SK-N-SH (cell line): ENCODE results near the gene BACE2. TPM values are rescaled to one million over a fixed set of nuclear protein-coding genes. Genes with fewer than 3 reads are reported as not detected.

Source experiments
- CTCF ChIA-PET: fragments of 300-600, 350-600 bp; formaldehyde crosslinking; extraction: SDS; loops from one replicate; lab custom pipeline; 2021; lab: Yijun Ruan, JAX
- POLR2A ChIA-PET: fragments of 350-600 bp; sonication (Branson Sonifier 250); formaldehyde crosslinking; extraction: SDS; loops from one replicate; lab custom pipeline; 2020; ENCODE audit warnings: antibody characterized with exemption, inconsistent platforms; lab: Yijun Ruan, JAX
- DNase-seq: peaks from one replicate; pipeline ENCODE4 v3.0.0; 2012
- H2AFZ ChIP-seq: fragments of 200-600 bp; sonication (generic); 2 replicates; pipeline ENCODE4 v1.8.1; 2016; ENCODE audit warnings: antibody characterized with exemption, mild to moderate bottlenecking, low read depth
- H3F3A ChIP-seq: fragments of 200-600 bp; sonication (generic); replicated peaks from 2 replicates; pipeline ENCODE3; 2016; ENCODE audit warnings: antibody characterized with exemption, mild to moderate bottlenecking; ENCODE audit not compliant: insufficient read depth
- H3K27ac ChIP-seq, 2 experiments: fragments of 200-500 bp in 1 of 2; fragments of 200-600 bp in 1 of 2; sonication (Bioruptor generic) in 1 of 2; sonication (generic), shearing (Covaris generic) in 1 of 2; 2 replicates each; pipeline versions ENCODE4 v1.5.1 to v1.6.1; 2014 to 2016; ENCODE audit warnings: low read depth in 2 of 2, inconsistent platforms in 1 of 2, low read length in 1 of 2, mild to moderate bottlenecking in 1 of 2, mixed read lengths in 1 of 2
- H3K27me3 ChIP-seq: fragments of 200-600 bp; sonication (generic), shearing (Covaris generic); 2 replicates; pipeline ENCODE4 v1.6.1; 2016; ENCODE audit warnings: mixed run types; ENCODE audit not compliant: insufficient read depth
- H3K36me3 ChIP-seq, 2 experiments: fragments of 200-500 bp in 1 of 2; fragments of 200-600 bp in 1 of 2; sonication (Bioruptor generic) in 1 of 2; sonication (generic) in 1 of 2; replicated peaks in 1 of 2; 2 replicates each; pipeline versions ENCODE3 to v1.5.1; 2014 to 2016; ENCODE audit warnings: low read length in 1 of 2, mild to moderate bottlenecking in 1 of 2; ENCODE audit not compliant: insufficient read depth in 2 of 2, control insufficient read depth in 1 of 2
- H3K4me1 ChIP-seq, 2 experiments: fragments of 200-500 bp in 1 of 2; fragments of 200-600 bp in 1 of 2; sonication (Bioruptor generic) in 1 of 2; sonication (generic), shearing (Covaris generic) in 1 of 2; 2 replicates each; pipeline versions ENCODE4 v1.5.1 to v1.6.1; 2014 to 2016; ENCODE audit warnings: low read depth in 1 of 2, low read length in 1 of 2, mixed run types in 1 of 2; ENCODE audit not compliant: insufficient read depth in 2 of 2, control insufficient read depth in 1 of 2
- H3K4me2 ChIP-seq: fragments of 200-600 bp; sonication (generic), shearing (Covaris generic); 2 replicates; pipeline ENCODE4 v1.6.1; 2017; ENCODE audit warnings: mixed run types
- H3K4me3 ChIP-seq, 2 experiments: fragments of 200-500 bp in 1 of 2; fragments of 200-600 bp in 1 of 2; sonication (Bioruptor generic) in 1 of 2; sonication (generic), shearing (Covaris generic) in 1 of 2; 2 replicates each; pipeline versions ENCODE4 v1.5.1 to v1.8.1; 2014 to 2016; ENCODE audit warnings: low read depth in 2 of 2, inconsistent platforms in 1 of 2, low read length in 1 of 2, mild to moderate bottlenecking in 1 of 2, mixed read lengths in 1 of 2, moderate library complexity in 1 of 2
- H3K79me2 ChIP-seq: fragments of 200-600 bp; sonication (generic); 2 replicates; pipeline ENCODE4 v1.8.1; 2017; ENCODE audit warnings: mild to moderate bottlenecking; ENCODE audit not compliant: insufficient read depth
- H3K9ac ChIP-seq: fragments of 200-600 bp; sonication (generic); 2 replicates; pipeline ENCODE4 v1.6.1; 2017; ENCODE audit warnings: mixed run types
- H3K9me2 ChIP-seq: fragments of 200-600 bp; sonication (generic); 2 replicates; pipeline ENCODE4 v1.6.1; 2017; ENCODE audit warnings: mixed run types
- H3K9me3 ChIP-seq: fragments of 200-600 bp; sonication (generic); 2 replicates; pipeline ENCODE4 v1.6.1; 2017; ENCODE audit warnings: mixed run types, mild to moderate bottlenecking, moderate library complexity
- H4K20me1 ChIP-seq: fragments of 200-600 bp; sonication (generic); 2 replicates; pipeline ENCODE4 v1.6.1; 2017; ENCODE audit warnings: mild to moderate bottlenecking, mixed run types; ENCODE audit not compliant: insufficient read depth
- CTCF ChIP-seq: fragments of 200-600 bp; sonication (generic); IDR thresholded peaks from 2 replicates; pipeline ENCODE4 v1.6.1; 2017; ENCODE audit warnings: antibody characterized with exemption, mild to moderate bottlenecking, moderate library complexity
- FOXJ3 ChIP-seq: sonication (generic); formaldehyde crosslinking; IDR thresholded peaks from 2 replicates; pipeline ENCODE4 v1.5.1; 2020; ENCODE audit warnings: mild to moderate bottlenecking, missing genetic modification reagents
- FOXM1 ChIP-seq: IDR thresholded peaks from 2 replicates; pipeline ENCODE4 v1.4.0; 2012; ENCODE audit warnings: low read depth, mild to moderate bottlenecking
- REST ChIP-seq: IDR thresholded peaks from 2 replicates; pipeline ENCODE4 v1.6.1; 2012; ENCODE audit warnings: mild to moderate bottlenecking, low read depth, low read length, moderate library complexity
- USF1 ChIP-seq: IDR thresholded peaks from 2 replicates; pipeline ENCODE4 v1.4.0; 2012; ENCODE audit warnings: low read depth, borderline replicate concordance
- WGBS: methylation state at CpG from one replicate; pipeline ENCODE4 v1.1.6; 2017; ENCODE audit warnings: low lambda C conversion rate; 5-methylcytosine and 5-hydroxymethylcytosine counted together
- polyA plus RNA-seq, 3 experiments: library from polyadenylated mRNA; depleted of rRNA; stranded (reverse); fragments of >200 nt; gene quantifications; 2 replicates each; pipeline ENCODE4 v1.2.3, GENCODE V29; 2012

BACE2 gene
- polyA plus RNA-seq, 1 of the 3 experiments (the other 2 are of a cell fraction): 23.4 TPM

- no peak for TF ChIP-seq REST
These were observed 31.6 kb downstream of the BACE2 start (continued) for GRCh38 chr21:41199588-41199987.

GRCh38 chr21:41201385-41201784, 33.4 kb downstream of the BACE2 start:
- WGBS: 57% methylated on average over 5 of the region's 5 CpGs

More at GRCh38 chr21:41201385-41201784, 33.4 kb downstream of the BACE2 start:
- Histone ChIP-seq H3K9ac (no peak overlapping the region), H4K20me1 (no peaks in the 10 kb centered on the region), H3K4me3 (no peak overlapping the region), H3K27me3 (no peaks in the 10 kb centered on the region), H3K27ac (no peak overlapping the region), H3K9me2 (no peaks in the 10 kb centered on the region), H3K4me1 (no peaks in the 10 kb centered on the region), H2AFZ (no peak overlapping the region), H3F3A (no peaks in the 10 kb centered on the region), H3K36me3 (no peaks in the 10 kb centered on the region), H3K9me3 (no peaks in the 10 kb centered on the region), H3K79me2 (no peaks in the 10 kb centered on the region), H3K4me2 (no peak overlapping the region)
- ChIA-PET CTCF (no interaction called here), POLR2A (no interaction called here)
- no peak for DNase-seq
- no peak for TF ChIP-seq FOXJ3 (CRISPR knock-in tag)
- TF ChIP-seq CTCF: no peak
- no peak for TF ChIP-seq USF1
- TF ChIP-seq FOXM1: no peak
